IPS-NIHi7 (cell line): ENCODE data around the gene KRT75.
A peak's percentile ranks its signal among the peaks of the same experiment; 100 is the strongest.

Source experiments
- DNase-seq: peaks from one replicate; pipeline ENCODE4 v3.0.0; 2012; ENCODE audit warnings: mixed read lengths; ENCODE audit errors: extremely low spot score

KRT75 gene

DNA sequence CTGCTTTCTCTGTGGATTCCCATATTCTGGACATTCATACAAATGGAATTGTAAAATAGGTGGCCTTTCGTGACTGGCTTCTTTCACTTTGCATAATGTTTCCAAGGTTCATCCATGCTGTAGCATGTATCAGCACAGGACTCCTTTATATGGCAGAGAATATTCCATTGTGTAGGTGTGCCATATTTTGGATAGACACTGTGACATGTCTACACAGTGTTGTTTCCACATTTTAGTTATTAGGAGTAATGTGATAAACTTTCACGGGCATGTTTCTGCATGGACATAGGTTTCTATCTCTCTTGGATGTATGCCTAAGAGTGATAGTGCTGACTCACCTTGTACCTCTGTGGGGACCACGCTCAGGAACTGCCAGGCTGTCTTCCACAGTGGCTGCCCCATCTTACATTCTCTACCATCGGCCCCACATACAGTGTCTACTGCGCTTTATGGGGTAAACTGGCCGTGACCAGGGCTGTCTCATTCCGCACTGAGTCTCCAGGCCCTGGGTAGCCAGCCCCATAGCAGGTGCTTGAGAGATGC is 41.6 kb downstream of the KRT75 start:
- DNase-seq: no peak

DNA sequence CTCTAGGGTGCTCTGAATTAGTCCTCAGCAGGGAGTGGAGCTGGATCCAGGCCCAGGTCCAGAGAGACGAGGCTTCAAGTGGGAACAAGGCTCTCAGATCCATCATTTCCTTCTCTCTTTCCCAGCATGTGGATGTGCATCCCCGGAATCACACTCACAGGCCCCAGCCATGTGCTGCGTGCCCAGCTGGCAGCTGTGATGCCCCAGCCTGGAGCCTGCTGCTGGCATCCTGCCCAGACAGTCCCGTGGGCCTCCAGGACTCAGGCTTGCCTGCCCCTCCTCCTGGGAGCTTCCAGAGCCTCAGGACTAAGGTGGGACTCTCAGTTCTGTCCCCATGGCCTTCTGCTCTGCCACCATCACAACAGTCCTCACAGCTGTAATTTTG is 42.6 kb downstream of the KRT75 start:
- DNase-seq: no peak

DNA sequence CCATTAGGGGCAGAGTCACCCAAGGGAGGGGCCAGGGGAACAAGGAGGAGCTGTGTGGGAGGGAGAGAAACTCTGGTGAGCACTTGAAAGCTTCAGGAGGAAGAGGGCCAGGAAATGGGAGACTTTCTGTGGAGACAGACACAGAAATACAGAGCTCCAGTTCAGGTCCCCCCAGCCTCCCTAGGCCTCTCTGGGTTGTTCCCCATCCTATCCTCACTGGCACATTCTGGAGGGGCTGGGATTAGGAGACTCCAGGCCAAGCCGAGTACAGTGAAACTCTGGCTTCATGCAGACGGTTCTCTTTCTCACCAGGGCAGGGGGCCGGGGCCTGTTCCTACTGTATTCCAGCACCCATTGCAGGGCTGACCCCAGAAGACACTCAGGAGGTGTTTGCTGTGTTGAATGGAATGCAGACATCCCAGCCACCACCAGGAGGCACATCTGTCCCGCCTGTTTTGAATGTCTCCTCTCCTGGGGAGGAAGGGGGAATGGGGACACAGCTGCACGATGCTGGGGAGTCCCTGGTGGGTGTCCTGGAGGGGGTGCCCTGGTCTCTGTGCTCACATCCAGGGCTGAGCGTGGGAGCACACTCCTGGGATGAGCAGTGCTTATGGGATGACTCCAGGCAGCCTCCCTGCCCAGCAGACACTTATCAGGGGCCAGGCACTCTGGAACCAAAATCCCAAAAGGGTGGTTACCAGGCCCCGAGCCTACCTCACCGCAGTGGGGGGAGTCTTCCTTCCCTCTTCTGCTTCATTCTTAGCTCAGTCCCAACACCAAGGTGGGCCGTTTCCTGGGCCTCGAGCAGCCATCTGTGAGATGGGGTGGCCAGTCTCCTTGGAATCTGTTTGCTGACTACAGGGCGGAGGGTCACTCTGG is 43.2 kb downstream of the KRT75 start:
- DNase-seq: peak; percentile 71

DNA sequence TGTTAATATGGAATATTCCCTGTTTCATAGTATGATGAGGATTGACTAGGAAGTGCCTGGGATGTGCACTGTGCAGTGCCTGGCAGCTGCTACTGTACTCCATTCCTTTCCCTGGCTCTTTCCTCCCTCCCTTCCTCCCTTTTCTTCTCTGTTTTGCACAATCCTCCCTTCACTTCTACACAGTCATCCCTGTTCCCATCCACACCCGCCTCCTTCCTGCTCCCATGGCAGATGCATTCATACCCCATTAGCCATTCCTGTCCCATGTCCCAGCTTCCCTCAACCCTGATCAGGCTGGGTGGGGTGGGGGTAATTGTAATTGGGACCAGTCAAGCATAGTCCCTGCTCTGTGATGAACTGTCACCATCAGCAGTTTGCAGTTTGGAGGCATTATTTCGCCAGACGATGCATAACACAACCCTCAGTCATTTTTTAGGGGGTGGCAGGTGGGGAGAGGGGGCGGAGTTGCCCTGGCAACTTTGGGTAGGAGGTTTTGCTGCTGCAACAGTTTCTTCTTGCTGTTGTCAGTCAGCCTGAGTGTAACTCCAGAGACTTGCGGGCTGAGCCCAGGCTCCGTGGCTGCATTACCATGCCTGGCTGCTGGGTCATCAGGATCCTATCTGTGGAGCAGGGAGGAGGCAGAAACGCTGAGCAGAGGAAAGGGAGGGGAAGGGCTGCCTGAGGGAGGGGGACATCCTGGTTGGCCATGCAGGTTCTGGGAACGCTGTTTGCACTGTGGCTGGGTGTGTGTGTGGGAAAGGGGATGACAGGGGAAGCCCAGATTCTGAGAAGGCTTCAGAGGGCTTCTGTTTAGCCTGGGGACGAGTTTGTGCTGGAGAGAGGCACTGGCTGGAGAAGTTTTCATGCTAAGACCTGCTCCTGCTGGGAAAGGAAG is 44.6 kb downstream of the KRT75 start:
- peak; percentile 34 for DNase-seq

DNA sequence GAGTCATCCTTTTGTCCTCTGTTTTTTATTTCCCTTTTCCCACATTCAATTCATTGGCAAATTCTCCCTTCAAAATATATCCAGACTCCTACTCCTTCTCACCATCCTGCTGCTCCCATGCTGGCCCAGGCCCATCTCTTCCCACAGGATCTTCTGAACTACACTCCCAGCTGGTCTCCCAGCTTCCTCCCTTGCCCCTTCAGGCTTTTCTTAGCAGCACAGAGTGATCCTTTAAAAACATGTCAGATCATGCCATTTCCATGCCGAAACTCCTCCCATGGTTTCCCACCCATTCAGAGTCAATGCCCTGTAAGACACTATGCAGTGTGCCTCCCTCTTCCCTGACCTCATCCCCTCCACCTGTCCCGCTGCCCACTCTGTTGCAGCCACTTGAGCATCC is 46.3 kb downstream of the KRT75 start:
- no peak for DNase-seq

DNA sequence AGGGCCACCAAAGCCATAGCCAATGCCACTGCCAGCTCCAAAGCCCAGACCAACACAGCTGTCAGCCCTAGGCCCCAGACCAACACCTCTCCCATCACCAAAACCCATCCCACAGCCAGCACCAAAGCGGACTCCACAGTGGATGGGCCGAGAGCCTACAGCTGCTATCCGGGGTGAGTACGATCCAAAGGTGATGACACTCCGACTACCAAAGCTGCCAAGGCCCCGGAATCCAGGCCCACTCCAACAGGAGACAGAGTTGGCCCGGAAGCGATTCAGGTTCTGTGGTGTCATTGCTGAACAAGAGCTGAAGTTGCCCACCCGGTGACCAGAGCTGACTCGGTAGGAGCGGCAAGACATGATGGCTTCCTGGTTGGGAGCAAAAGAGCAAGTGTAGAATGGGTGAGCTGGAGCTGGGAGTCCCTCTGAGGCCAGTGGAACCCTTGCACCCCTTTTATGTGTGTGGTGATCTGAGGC is 48.9 kb downstream of the KRT75 start, which contains the start of gene KRT84:
KRT84 (minus strand) TSS at position 427 of the 477 bp plus-strand sequence; CDS start at position 360, 67 bp downstream.
- DNase-seq: no peak

DNA sequence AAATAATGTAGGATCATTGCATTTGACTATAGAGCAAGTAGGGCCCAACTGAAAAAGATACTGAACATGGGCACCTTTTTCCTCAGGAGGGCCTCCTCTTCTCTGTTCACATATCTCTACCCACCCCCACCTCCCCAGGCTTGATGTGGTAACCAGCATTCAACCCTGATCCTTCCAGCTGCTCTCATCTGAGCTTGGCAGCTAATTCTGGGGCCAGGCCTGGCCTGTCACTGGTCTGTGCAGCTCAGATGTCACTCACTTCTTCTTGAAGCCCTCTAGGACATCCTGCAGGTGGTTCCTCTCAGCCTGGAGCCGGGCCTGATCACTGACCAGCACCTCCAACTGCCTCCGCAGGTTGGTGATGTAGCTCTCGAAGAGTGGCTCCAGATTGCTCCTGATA is 50.8 kb downstream of the KRT75 start:
- no peak for DNase-seq

DNA sequence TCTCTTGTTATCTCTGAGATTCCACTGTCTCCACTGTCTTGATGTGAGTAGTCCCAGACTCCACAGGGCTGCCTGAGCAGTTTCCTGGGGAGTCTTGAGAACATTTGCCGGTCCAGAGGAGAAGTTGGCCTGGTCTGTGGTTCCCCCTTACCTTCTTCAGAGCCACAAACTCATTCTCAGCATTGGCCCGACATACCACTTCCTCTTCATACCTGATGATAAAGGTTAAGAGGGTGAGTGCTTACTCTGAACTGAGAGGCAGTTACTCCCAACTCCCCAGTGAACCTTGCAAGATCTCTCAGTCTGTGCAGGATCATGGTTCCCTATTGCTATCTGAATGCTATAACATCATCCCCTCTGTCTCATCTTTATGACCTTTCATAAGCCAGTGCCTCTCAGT is 51.3 kb downstream of the KRT75 start:
- DNase-seq: no peak

DNA sequence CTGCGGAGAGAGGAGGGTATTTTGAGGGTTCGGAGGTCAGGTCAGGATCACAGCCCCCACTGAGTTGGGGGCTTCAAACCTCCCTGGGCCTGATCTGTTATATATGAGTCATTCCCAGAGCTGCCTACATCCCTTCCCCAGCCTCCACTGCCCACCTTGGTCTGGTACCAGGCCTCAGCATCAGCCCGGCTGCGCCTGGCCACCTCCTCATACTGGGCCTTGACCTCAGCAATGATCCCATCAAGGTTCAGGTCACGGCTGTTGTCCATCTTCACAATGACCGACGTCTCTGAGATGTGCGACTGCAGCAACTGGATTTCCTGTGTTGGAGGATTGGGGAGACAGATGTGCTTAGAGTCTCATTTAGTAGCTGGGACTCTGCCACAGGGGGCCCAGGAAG is 53.0 kb downstream of the KRT75 start:
- DNase-seq: no peak

DNA sequence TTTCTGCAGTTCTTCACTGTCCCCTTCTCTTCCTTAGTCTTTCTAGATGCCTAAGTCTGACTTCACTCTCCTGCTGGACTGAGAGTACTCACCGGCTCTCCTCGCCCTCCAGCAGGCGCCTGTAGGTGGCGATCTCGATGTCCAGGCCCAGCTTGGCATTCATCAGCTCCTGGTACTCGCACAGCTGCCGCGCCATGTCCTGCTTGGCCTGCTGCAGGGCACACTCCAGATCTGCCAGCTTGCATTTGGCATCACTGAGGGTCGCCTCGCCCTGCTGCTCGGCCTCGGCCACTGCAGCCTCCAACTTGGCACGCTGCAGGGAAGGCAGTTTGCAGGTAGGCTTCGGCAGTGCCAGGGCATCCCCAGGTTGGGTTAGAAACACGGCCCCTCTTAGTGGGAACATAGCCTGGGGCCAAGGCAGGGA is 53.9 kb downstream of the KRT75 start:
- DNase-seq: peak; percentile 43

DNA sequence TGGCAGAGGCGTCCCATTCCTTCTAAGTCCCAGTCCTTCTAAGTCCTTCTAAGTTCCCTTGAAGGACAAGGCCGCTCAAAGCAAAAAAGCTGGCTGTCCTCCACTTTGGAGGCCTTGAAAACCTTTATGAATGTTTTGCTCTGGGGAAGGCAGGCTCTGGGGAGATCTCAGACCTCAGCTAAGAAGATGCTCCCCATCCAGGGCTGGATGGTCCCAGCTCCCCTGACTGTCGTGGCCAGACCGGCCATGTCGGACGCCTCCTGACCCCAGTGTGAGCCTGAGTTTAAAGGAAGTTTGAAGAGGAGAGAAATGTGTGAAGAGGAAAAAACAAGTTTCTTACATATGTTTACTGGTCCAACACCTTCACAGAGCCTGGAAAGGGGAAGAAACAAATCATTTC is 54.6 kb downstream of the KRT75 start:
- no peak for DNase-seq

DNA sequence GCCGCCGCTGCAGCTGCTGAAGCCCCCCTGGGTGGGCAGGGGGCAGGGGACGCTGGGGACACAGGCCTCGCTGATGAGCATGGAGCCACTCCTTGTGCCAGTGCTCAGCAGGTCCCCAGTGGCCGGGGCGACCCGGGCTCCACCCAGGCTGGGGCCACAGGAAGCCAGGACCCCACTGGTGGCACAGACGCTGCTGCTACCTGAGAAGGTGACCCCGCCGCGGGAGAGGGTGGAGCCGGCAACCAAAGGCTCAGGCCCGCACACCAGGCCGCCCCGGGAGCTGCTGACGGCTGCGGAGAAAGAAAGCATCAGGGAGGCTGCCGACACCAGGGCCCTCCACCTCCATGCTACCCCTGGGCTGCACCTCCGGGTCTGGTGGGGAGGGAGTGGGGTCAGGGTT is 56.1 kb downstream of the KRT75 start:
- no peak for DNase-seq

DNA sequence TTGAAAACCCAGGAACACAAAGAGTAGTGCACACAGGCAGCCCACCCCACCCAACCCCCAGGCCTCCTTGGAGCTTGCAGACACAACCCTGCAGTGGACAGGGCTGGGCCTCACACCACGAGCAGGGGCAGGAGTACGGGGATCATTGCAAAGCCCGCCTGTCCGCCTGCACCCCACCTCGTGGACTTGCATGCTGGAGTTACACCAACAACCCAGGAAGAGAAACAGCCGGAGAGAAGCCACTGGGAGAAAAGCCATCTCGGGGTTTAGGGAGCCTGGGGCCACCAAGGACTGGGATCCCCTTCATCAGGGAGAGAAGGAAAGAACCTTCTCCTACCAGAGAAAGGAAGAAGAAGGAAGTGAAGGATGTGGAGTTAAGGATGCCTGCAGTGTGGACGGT is 56.9 kb downstream of the KRT75 start:
- no peak for DNase-seq
